Superior temporal gyrus (tissue), 1 donor: ENCODE data around the gene GREB1.
A peak's percentile ranks its signal among the peaks of the same experiment; 100 is the strongest.

Experiments
- DNase-seq: peaks from one replicate; pipeline ENCODE4 v3.0.0-alpha.2; 2016; ENCODE audit errors: extremely low spot score

The GREB1 gene

GRCh38 chr2:11683966-11684365, 150.1 kb downstream of the GREB1 start:
- DNase-seq = no peak

DNA sequence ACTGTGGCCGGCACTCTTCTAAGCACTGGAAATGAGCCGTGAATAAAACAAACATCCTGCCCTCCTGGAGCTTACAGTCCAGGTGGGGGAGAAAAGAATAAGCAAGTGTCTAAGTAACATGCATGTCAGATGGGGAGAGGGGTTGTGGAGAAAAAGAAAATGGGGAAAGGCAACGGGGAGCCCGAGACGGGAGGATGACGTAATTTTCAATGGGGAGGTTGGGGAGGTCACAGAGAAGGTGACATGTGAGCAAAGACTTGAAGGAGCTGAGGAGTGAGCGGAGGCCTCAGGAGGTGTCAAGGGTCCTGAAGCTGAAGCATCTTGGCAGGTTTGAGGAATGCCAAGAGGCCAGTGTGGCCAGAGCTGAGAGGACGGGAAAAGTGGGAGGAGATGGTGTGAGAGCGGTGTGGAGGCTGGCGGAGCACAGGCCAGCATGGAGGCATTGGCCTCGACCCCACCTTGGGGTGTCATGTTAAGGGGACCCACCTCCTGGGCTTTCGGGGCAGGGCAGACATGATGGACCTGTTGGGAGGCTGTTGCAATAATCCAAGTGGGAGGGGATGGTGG, 151.1 kb downstream of the GREB1 start:
- DNase-seq = no peak

DNA sequence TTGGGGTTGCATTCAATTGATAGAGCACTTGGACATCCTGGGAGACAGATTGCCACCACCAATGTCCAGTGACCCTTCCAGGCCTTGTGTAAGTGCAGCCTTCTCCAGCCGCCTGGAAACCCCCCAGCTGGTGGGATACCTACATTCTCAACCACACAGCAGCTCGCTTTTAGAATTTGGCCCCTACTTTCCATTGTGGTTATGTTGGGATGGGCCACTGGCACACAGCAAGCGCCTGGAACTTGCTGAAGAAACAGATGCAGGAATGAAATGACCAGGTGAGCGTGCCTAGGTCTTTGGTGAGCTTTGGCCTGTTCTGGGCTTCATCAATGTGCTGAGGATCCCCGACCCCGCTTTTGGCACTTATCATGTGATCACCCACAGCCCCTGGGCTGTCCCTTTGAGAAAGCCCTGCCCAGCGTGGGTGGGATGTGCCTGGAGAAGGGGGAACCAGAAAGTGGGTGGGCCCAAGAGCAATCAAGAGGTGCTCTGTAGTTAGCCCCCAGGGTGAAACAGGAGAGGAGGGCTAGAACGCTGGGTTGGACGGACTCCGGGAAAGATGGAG, 152.1 kb downstream of the GREB1 start:
- no peak for DNase-seq

GRCh38 chr2:11687736-11688135, 153.9 kb downstream of the GREB1 start:
- no peak for DNase-seq

GRCh38 chr2:11688222-11689069, 154.6 kb downstream of the GREB1 start:
- DNase-seq = peak; percentile 80

DNA sequence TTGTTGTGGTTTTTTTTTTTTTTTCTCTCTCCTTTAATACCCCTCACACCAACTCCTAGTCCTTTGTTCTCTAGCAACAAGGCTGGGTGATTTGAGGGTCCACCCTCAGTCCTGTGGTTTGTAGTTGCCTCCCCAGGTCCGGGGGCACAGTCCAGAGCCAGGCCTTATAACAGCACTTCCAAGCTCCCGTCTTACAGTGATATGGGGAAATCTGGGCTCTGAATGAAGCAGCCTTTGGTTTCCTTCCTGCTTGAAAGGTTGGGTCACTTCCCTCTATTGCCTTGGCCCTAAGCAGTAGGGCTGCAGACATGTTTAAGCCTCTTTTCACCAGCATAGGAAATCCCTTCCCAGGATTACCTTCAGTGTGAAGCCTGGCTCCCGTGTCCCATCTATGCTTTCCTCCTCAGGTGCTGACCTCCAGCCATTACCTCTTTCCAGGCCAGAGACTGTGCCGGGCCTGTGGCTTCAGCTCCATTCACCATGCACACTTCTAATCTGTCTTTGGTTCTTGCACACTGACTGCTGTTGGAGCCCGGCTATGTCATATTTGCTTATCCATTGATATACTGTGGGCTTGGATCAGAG, 157.3 kb downstream of the GREB1 start:
- DNase-seq = no peak
